NOMO-1 treated with DMSO at 0.1 percent for 48 hours (cell line): Measurements from ENCODE around the gene RACGAP1.

Experiments used
- DNase-seq: peaks from one replicate; lab custom pipeline; 2025; ENCODE audit not compliant: unreplicated experiment; lab: John Stamatoyannopoulos, UW

RACGAP1 gene

GRCh38 chr12:50025187-50026059 lies at the start of gene RACGAP1:
Gene RACGAP1 (minus strand): TSS chr12:50025494. CDS start chr12:50016715, 8,779 bp downstream.
- DNase-seq = peak; percentile 98

GRCh38 chr12:50073712-50074111 lies 48.4 kb upstream of the RACGAP1 start:
- no peak for DNase-seq

GRCh38 chr12:50073206-50073605 lies 47.9 kb upstream of the RACGAP1 start:
- DNase-seq = no peak

GRCh38 chr12:50072198-50072907 lies 47.1 kb upstream of the RACGAP1 start:
- no peak for DNase-seq

- peak; percentile 69 for DNase-seq
Measured at GRCh38 chr12:50070314-50071060, 45.2 kb upstream of the RACGAP1 start.

- DNase-seq = no peak
Measured at GRCh38 chr12:50069539-50069938, 44.2 kb upstream of the RACGAP1 start.

GRCh38 chr12:50069069-50069468 lies 43.8 kb upstream of the RACGAP1 start:
- DNase-seq = no peak

- DNase-seq = no peak
Measured at GRCh38 chr12:50066402-50066801, 41.1 kb upstream of the RACGAP1 start.

GRCh38 chr12:50065726-50066310 lies 40.5 kb upstream of the RACGAP1 start:
- no peak for DNase-seq

GRCh38 chr12:50062728-50063460 lies 37.6 kb upstream of the RACGAP1 start:
- no peak for DNase-seq

- no peak for DNase-seq
Measured at GRCh38 chr12:50061946-50062686, 36.8 kb upstream of the RACGAP1 start.

GRCh38 chr12:50061171-50061570 lies 35.9 kb upstream of the RACGAP1 start:
- DNase-seq = no peak

- no peak for DNase-seq
Measured at GRCh38 chr12:50060120-50060468, 34.8 kb upstream of the RACGAP1 start.

- peak; percentile 57 for DNase-seq
Measured at GRCh38 chr12:50059440-50060119, 34.3 kb upstream of the RACGAP1 start.

- DNase-seq = no peak
Measured at GRCh38 chr12:50058743-50059312, 33.5 kb upstream of the RACGAP1 start.

- DNase-seq = no peak
Measured at GRCh38 chr12:50057896-50058670, 32.8 kb upstream of the RACGAP1 start.

GRCh38 chr12:50057000-50057841 lies 31.9 kb upstream of the RACGAP1 start, which contains the start of gene ASIC1:
Gene ASIC1 (plus strand): TSS chr12:50057596. CDS start chr12:50058767, 1,171 bp downstream.
- DNase-seq = peak; percentile 22
